Measurements from ENCODE around the gene MEIOB. TPM values are rescaled to one million over a fixed set of nuclear protein-coding genes. Genes with fewer than 3 reads are reported as not detected.

The MEIOB gene
- total RNA-seq, 1 experiment from 2014 or later: 1.3 TPM

GRCh38 chr16:1874854-1875253, 2.9 kb upstream of the MEIOB start:
- H3K4me2 ChIP-seq (ENCODE audit: insufficient read depth, insufficient read length, low read length): no peak overlapping the region
- no peak overlapping the region for H4K91ac ChIP-seq (ENCODE audit: insufficient read length, low read depth, low read length)
- no peak overlapping the region for H3K56ac ChIP-seq (ENCODE audit: insufficient read length, low read depth, low read length)
- peaks cover 2 to 8% of the 10 kb centered on the region in 2 experiments; a peak in 2 of 4 replicates for H3K4me1 Mint-ChIP-seq
- WGBS (ENCODE audit: extremely low coverage, insufficient read length, low lambda C conversion rate): no CpG with 5 or more reads among the region's 6 CpGs
- no peak overlapping the region for H2AK5ac ChIP-seq (ENCODE audit: insufficient read length, low read length)
- no peak overlapping the region for H3K4me3 Mint-ChIP-seq
- no peak overlapping the region for H2BK5ac ChIP-seq (ENCODE audit: insufficient read length, low read length)
- H3K23ac ChIP-seq (ENCODE audit: insufficient read length, low read depth, low read length): no peak overlapping the region
- peaks cover 61% of the 10 kb centered on the region for H3K27me3 Mint-ChIP-seq (ENCODE audit: low read depth)
- no peak overlapping the region for H3K14ac ChIP-seq (ENCODE audit: insufficient read depth, low read length)
- H3K9me3 ChIP-seq (ENCODE audit: control insufficient read depth, low read depth, low read length): no peaks in the 10 kb centered on the region
- no peak overlapping the region for H4K5ac ChIP-seq (ENCODE audit: insufficient read length, low read depth, low read length)
- H2BK120ac ChIP-seq (ENCODE audit: low read depth, low read length, poor library complexity, severe bottlenecking): no peak overlapping the region
- H3K23me2 ChIP-seq (ENCODE audit: insufficient read length, low read depth, low read length, poor library complexity, severe bottlenecking): no peaks in the 10 kb centered on the region
- no peak overlapping the region for H3K18ac ChIP-seq (ENCODE audit: insufficient read length, low read depth, low read length)
- no peak overlapping the region for H2BK20ac ChIP-seq (ENCODE audit: low read depth, low read length, poor library complexity, severe bottlenecking)
- no peaks in the 10 kb centered on the region for H4K20me1 ChIP-seq (ENCODE audit: control insufficient read depth, insufficient read depth, insufficient read length)
- no peak overlapping the region for H3T11ph ChIP-seq (ENCODE audit: low read length)
- DNase-seq: no peak
- H3K27me3 ChIP-seq (ENCODE audit: insufficient read depth, low read length): no peaks in the 10 kb centered on the region; the same call in 1 of the 2 replicates
- H4K8ac ChIP-seq (replicated peaks; ENCODE audit: insufficient read length, low read depth, low read length): no peak overlapping the region
- H2BK12ac ChIP-seq (ENCODE audit: insufficient read length, low read depth, low read length): no peak overlapping the region
- H2AFZ ChIP-seq (ENCODE audit: low read length): no peak overlapping the region
- no peaks in the 10 kb centered on the region; the same call in 1 of the 2 replicates for H3K79me2 ChIP-seq (ENCODE audit: insufficient read depth, low read length)
- H3K4ac ChIP-seq (ENCODE audit: low read depth, low read length): no peak overlapping the region
- H3K9me3 Mint-ChIP-seq: peaks cover 0 to 2% of the 10 kb centered on the region in 2 experiments; a peak in 1 of 5 replicates
- no peak overlapping the region for H3K27ac ChIP-seq (ENCODE audit: insufficient read length, low read depth, low read length)
- no peak for TF ChIP-seq CTCF (conservative IDR thresholded peaks at IDR 0.05)
- no peak overlapping the region for H3K27ac Mint-ChIP-seq
- H3K4me1 ChIP-seq (ENCODE audit: insufficient read depth, low read length): no peaks in the 10 kb centered on the region
- H3K9ac ChIP-seq (ENCODE audit: extremely low read depth, insufficient read length, low read length): no peak overlapping the region
- no peak overlapping the region for H2BK15ac ChIP-seq (ENCODE audit: low read depth, low read length)
- H3K36me3 Mint-ChIP-seq (ENCODE audit: insufficient read depth in 1 of 3, low read depth in 3 of 3): peaks cover 0 to 3% (median 0%) of the 10 kb centered on the region in 3 experiments; a peak in 1 of 7 replicates
- no peaks in the 10 kb centered on the region for H3K79me1 ChIP-seq (ENCODE audit: insufficient read depth, low read depth, low read length, poor library complexity, severe bottlenecking)

Measured in H9 (cell line).